Vagina (tissue), 2 donors: ENCODE measurements around the gene CD300E.

Experiments used
- CTCF ChIP-seq, 3 experiments: fragments of 450-650 bp in 2 of 3; fragments of 200-600 bp in 1 of 3; sonication (generic) in 1 of 3; IDR thresholded peaks; one replicate each; pipeline ENCODE4 v1.5.1; 2017 to 2019; ENCODE audit warnings: antibody characterized with exemption in 3 of 3, mild to moderate bottlenecking in 2 of 3, moderate library complexity in 2 of 3
- POLR2A ChIP-seq, 2 donors: fragments of 450-650 bp; IDR thresholded peaks; one replicate each; pipeline ENCODE4 v1.6.1; 2017; ENCODE audit warnings: antibody characterized with exemption in 2 of 2, mild to moderate bottlenecking in 2 of 2, moderate library complexity in 2 of 2
- POLR2AphosphoS5 ChIP-seq, 2 donors: sonication (generic); formaldehyde crosslinking; IDR thresholded peaks; one replicate each; pipeline ENCODE4 v1.9.0; 2017; ENCODE audit warnings: antibody characterized with exemption in 2 of 2, mild to moderate bottlenecking in 2 of 2, low read depth in 1 of 2; ENCODE audit not compliant: insufficient read depth in 1 of 2

- TF ChIP-seq CTCF (IDR thresholded peaks at IDR 0.05) (no peak), POLR2A (IDR thresholded peaks at IDR 0.05) (no peak), POLR2AphosphoS5 (IDR thresholded peaks at IDR 0.05; ENCODE audit: insufficient read depth in 1 of 2, low read depth in 1 of 2) (no peak)
Measured at GRCh38 chr17:74624131-74624530, 593 bp upstream of the CD300E start.
